Activated CD4-positive, alpha-beta T cell treated with anti-CD3 and anti-CD28 coated beads, Interleukin-2, amount 50 U/mL, for 1 hour (primary cell): ENCODE data around the gene TSEN2.

Source experiments
- DNase-seq: peaks from one replicate; pipeline ENCODE4 v3.0.0-alpha.2; 2020

The TSEN2 gene

GRCh38 chr3:12557473-12558100 lies 73.3 kb downstream of the TSEN2 start:
- DNase-seq, result no peak

- no peak for DNase-seq
Measured at GRCh38 chr3:12558706-12559105, 74.4 kb downstream of the TSEN2 start.

DNA sequence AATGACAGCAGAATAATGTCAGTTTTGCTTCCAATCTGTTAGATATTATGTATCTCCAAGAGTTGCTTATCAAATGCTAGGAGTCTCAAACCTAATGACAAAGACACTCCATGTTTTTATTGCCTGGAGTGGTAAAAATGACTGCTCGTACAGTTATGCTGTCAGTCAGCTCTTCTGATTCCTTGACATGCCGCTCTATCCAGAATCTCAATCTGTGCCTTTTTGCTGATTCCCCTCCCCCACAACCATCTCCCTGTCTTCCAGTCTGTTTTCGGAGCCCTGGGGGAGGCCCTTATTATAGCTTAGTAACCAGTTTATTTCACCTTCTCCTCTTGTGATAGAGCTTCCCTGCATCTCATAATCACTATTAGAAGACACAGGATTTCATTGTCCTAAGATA lies 75.2 kb downstream of the TSEN2 start:
- no peak for DNase-seq

DNA sequence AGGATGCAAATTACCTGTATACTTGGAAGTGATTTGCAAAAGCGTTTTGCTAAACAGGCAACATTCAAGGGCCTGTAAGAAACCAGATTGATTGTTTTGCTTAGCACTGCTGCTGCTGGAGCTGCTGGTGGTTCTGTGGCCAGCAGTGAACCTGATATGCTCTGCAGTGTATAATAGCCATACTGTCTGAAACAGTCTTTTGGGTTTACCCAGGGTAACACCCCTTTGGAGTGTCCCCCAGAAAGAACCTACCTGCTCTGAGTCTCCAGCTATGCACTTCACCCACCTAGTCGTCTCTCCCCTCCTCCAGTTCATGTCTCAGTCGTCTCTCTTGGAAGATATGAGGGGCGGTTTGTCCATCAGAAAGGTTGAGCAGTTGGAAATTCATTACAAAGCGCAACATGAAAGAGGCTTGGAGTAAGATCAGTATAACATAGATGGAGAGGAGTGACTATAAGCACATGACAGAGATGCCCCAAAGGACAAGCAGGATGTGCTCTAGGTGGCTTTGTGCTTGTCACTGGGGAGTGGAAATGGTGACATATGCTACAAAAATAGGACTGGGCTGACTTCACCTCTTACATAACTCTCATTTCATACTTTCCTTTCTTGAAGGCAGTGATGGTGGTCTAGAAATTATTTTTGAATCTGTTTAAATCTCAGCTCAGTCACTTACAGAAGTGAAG lies 76.4 kb downstream of the TSEN2 start:
- DNase-seq, result no peak

DNA sequence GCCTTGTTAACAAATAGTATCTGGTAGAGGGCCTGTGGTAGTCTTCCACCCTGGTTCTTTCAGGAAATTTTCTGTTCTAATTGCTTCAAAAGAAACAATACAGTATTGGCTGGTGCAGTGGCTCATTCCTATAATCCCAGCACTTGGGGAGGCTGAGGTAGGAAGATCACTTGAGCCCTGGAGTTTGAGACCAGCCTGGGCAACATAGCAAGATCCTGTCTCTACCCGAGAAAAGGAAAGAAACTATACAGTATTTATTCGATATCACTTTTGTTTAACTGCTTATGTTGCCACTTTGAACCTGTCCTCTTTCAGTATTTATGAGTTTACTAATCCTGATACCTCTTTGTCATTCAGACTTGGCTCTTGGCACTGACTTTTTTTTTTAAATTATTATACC lies 77.1 kb downstream of the TSEN2 start:
- DNase-seq, result no peak

- DNase-seq, result no peak
Measured at GRCh38 chr3:12562451-12562850, 78.2 kb downstream of the TSEN2 start.

DNA sequence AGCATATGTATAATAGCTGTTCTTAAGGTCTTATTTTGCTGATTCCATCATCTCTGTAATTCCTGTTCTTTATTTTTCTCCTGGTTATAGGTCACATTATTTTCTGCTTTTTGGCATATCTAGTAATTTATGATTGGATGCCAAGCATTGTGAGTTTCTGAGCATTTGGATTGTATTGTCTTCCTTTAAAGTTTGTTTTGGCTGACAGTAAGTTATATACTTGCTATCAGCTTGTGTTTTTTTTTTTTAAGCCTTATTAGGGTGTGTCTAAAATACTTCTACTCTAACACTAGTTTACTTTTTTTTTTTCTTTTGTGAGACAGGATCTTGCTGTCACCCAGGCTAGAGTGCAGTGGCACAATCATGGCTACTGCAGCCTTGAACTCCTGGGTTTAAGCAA lies 82.7 kb downstream of the TSEN2 start:
- no peak for DNase-seq

DNA sequence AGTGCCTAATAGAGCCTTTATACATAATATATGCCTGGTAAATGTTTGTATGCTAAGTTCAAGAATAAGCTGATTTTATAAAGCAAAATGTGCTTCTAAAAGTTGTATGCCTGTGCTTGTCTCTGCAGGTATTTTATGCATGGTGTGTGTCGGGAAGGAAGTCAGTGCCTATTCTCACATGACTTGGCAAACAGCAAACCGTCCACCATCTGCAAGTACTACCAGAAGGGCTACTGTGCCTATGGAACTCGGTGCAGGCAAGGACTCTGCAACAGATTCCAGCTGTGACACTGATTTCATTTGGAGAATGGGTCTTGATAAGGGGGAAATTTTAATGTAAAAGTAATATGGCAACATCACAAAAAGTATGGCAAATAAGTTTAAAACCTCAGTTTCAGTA lies 84.5 kb downstream of the TSEN2 start:
- DNase-seq, result no peak

DNA sequence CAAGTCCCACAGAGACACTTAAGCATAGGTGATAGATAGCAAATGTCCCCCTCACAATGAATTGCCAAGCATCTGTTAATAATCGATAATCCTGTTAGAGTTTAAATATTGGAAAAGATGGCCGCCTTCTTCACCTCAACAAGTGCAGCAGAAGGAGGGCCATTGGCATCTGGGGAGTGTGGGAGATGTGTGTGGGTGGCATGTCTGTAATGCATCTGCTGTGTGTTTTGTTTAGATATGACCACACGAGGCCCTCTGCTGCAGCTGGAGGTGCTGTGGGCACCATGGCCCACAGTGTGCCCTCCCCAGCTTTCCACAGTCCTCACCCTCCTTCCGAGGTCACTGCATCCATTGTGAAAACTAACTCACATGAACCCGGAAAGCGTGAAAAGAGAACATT lies 85.6 kb downstream of the TSEN2 start:
- no peak for DNase-seq

DNA sequence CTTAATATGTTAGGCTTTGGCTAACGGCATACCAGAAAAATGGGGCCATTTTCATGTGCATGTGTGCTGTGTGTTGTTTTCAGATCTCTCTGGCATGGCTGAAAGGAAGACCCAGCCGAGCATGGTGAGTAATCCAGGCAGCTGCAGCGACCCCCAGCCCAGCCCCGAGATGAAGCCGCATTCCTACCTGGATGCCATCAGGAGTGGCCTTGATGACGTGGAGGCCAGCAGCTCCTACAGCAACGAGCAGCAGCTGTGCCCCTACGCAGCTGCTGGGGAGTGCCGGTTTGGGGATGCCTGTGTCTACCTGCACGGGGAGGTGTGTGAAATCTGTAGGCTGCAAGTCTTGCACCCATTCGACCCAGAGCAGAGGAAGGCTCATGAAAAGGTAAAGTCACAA lies 87.7 kb downstream of the TSEN2 start:
- no peak for DNase-seq

DNA sequence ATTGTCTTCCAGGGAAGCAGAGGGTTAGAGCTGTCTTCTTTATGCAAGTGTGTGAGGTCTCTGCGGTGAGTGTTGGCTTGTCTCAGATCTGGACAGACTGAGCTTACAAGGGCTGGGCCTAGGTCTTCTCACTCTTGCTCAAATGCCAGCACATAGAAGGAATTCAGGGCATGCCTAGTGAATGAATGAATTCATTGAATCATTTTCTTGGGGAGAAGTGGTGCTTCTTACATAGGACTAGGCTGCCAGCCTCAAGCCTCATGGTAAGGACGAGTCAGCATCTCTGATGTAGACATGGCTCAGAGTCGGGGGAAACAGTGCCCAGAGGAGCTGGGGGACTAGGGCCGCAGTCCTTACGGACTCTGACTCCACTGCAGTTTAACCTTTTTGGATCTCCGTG lies 89.9 kb downstream of the TSEN2 start:
- no peak for DNase-seq

DNA sequence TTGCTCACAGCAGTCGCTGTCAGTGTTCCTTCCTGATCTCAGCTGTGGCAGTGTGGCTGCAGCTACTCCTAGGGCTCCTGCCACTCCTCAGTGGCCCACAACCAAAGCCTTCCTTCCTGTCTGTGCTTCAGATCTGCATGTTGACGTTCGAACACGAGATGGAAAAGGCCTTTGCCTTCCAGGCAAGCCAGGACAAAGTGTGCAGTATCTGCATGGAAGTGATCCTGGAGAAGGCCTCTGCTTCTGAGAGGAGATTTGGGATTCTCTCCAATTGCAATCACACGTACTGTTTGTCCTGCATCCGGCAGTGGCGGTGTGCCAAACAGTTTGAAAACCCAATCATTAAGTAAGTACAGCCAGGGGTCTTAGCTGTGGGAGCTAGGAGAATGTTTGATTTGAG lies 90.4 kb downstream of the TSEN2 start:
- no peak for DNase-seq

- no peak for DNase-seq
Measured at GRCh38 chr3:12577379-12577778, 93.1 kb downstream of the TSEN2 start.

DNA sequence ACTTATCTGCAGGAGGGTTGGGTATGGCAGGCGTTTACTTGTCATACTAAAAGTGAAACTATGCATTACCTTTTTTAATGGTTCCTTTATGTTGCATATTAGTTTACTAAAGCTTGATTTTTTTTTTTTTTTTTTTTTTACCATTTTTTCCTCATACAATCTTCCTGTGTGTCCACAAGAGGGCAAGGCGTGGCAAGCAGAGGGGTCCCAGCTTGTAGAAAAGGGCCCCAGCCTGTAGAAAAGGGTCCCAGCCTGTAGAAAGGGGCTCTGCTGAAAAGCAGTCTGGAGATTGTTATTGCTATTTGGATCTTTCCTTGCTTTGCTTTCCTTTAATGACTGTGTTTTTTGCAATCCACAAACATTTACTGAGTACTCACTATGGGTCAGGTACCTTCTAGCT lies 94.5 kb downstream of the TSEN2 start:
- DNase-seq, result no peak

GRCh38 chr3:12579456-12579855 lies 95.2 kb downstream of the TSEN2 start:
- DNase-seq, result no peak

GRCh38 chr3:12579905-12580304 lies 95.6 kb downstream of the TSEN2 start:
- no peak for DNase-seq

- DNase-seq, result no peak
Measured at GRCh38 chr3:12582730-12583129, 98.5 kb downstream of the TSEN2 start.
